ENCODE measurements around the gene ERCC4.

The ERCC4 gene

DNA sequence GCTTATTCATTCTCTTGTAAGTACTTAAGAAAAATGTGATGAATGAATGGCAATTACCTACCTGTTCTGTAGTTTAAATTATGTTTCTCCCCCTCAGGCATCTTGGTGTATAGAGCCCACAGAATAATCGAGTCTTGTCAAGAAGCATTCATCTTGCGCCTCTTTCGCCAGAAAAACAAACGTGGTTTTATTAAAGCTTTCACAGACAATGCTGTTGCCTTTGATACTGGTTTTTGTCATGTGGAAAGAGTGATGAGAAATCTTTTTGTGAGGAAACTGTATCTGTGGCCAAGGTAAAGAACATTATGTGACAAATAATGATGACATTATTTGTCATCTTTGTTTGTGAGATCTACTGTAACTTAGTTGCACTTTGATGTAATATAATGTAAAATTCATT is 6.5 kb downstream of the ERCC4 start:
- TF ChIP-seq POLR2A (IDR thresholded peaks at IDR 0.05; ENCODE audit: extremely low read depth, insufficient read length) (no peak), MYC (IDR thresholded peaks at IDR 0.05; ENCODE audit: low read depth, low read length) (no peak)
- TF ChIP-seq, protein P1, sequence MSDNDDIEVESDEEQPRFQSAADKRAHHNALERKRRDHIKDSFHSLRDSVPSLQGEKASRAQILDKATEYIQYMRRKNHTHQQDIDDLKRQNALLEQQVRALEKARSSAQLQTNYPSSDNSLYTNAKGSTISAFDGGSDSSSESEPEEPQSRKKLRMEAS (IDR thresholded peaks at IDR 0.05; ENCODE audit: low read depth, low read length): no peak
- TF ChIP-seq, protein P2, sequence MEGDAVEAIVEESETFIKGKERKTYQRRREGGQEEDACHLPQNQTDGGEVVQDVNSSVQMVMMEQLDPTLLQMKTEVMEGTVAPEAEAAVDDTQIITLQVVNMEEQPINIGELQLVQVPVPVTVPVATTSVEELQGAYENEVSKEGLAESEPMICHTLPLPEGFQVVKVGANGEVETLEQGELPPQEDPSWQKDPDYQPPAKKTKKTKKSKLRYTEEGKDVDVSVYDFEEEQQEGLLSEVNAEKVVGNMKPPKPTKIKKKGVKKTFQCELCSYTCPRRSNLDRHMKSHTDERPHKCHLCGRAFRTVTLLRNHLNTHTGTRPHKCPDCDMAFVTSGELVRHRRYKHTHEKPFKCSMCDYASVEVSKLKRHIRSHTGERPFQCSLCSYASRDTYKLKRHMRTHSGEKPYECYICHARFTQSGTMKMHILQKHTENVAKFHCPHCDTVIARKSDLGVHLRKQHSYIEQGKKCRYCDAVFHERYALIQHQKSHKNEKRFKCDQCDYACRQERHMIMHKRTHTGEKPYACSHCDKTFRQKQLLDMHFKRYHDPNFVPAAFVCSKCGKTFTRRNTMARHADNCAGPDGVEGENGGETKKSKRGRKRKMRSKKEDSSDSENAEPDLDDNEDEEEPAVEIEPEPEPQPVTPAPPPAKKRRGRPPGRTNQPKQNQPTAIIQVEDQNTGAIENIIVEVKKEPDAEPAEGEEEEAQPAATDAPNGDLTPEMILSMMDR (IDR thresholded peaks at IDR 0.05; ENCODE audit: low read depth, low read length): no peak
- H3K4me3 ChIP-seq (ENCODE audit: low read depth, low read length): no peak overlapping the region
- DNase-seq (ENCODE audit: low read depth): no peak

DNA sequence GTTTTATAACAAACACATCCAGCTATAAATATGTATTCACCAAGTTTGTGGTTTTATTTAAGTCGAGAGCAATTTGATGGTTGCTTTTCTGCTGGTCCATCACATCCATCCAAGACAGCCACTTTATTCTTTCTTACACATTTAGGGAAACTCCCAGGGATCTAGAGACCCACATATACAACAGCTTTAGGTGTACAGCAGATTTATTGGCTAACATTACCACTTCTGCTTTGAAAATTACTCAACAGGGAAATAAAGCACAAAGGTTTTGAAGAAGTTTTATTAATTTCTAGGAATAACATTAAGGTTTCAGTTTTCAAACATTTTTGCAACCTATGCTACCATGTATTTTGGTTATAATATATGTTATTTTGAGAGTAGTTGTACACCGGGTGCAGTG is 6.9 kb downstream of the ERCC4 start:
- H3K4me3 ChIP-seq (ENCODE audit: low read depth, low read length): no peak overlapping the region
- no peak for DNase-seq (ENCODE audit: low read depth)
- TF ChIP-seq, protein P1 (IDR thresholded peaks at IDR 0.05; ENCODE audit: low read depth, low read length): no peak
- no peak for TF ChIP-seq POLR2A (IDR thresholded peaks at IDR 0.05; ENCODE audit: extremely low read depth, insufficient read length)
- no peak for TF ChIP-seq MYC (IDR thresholded peaks at IDR 0.05; ENCODE audit: low read depth, low read length)
- TF ChIP-seq, protein P2 (IDR thresholded peaks at IDR 0.05; ENCODE audit: low read depth, low read length): no peak

DNA sequence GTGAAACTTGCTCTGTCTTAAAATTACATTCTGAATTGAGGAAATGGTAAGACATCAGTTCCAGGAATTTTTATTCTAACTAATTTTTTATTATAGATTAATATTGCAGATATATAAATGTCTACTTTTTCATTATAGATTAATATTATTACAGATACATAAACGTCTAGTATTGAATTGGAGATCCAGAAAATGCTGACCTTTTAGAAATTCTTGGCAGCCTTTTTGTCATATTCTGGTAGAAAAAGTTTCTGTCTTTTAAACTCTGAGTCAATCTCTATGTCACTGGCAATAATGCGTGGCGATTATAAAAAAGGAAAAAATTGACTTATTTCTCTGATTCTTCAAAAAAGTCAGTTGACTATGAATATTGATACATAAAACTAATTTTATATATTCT is 8.7 kb downstream of the ERCC4 start:
- H3K4me3 ChIP-seq (ENCODE audit: low read depth, low read length): no peak overlapping the region
- no peak for DNase-seq (ENCODE audit: low read depth)

DNA sequence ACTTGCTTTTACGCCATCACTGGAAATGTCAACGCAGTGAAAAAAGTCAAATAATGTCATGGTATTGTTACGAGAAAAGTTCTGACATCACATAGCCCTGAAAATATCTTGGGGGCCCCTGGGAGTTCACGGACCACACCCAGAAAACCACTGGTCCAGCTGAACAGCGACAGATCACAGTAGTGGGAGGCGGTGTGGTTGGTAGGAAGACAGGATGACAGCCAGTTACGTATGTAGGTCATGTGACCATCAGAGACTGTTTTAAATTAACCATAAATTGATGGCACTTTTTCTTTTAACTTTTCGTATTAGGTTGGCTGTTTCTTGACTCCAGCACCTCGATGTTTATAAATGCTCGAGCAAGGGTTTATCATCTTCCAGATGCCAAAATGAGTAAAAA is 11.9 kb downstream of the ERCC4 start:
- TF ChIP-seq, protein P1 (IDR thresholded peaks at IDR 0.05; ENCODE audit: low read depth, low read length): no peak
- TF ChIP-seq MYC (IDR thresholded peaks at IDR 0.05; ENCODE audit: low read depth, low read length) (no peak), POLR2A (IDR thresholded peaks at IDR 0.05; ENCODE audit: extremely low read depth, insufficient read length) (no peak)
- TF ChIP-seq, protein P2 (IDR thresholded peaks at IDR 0.05; ENCODE audit: low read depth, low read length): no peak
- no peak overlapping the region for H3K4me3 ChIP-seq (ENCODE audit: low read depth, low read length)

More for the DNA sequence above, 8.7 kb downstream of the ERCC4 start:
- TF ChIP-seq, protein P2 (IDR thresholded peaks at IDR 0.05; ENCODE audit: low read depth, low read length): no peak
- TF ChIP-seq, protein P1 (IDR thresholded peaks at IDR 0.05; ENCODE audit: low read depth, low read length): no peak
- TF ChIP-seq MYC (IDR thresholded peaks at IDR 0.05; ENCODE audit: low read depth, low read length) (no peak), POLR2A (IDR thresholded peaks at IDR 0.05; ENCODE audit: extremely low read depth, insufficient read length) (no peak)

DNA sequence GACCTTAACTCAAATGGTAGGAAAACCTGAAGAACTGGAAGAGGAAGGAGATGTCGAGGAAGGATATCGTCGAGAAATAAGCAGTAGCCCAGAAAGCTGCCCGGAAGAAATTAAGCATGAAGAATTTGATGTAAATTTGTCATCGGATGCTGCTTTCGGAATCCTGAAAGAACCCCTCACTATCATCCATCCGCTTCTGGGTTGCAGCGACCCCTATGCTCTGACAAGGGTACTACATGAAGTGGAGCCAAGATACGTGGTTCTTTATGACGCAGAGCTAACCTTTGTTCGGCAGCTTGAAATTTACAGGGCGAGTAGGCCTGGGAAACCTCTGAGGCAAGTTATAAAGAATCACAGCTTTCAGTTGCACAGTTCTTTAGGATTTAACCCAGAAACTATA is 15.5 kb downstream of the ERCC4 start:
- peak; percentile 11 for DNase-seq (ENCODE audit: low read depth)
- H3K4me3 ChIP-seq (ENCODE audit: low read depth, low read length): no peak overlapping the region
- no peak for TF ChIP-seq MYC (IDR thresholded peaks at IDR 0.05; ENCODE audit: low read depth, low read length)
- no peak for TF ChIP-seq POLR2A (IDR thresholded peaks at IDR 0.05; ENCODE audit: extremely low read depth, insufficient read length)
- TF ChIP-seq, protein P1 (IDR thresholded peaks at IDR 0.05; ENCODE audit: low read depth, low read length): no peak
- TF ChIP-seq, protein P2 (IDR thresholded peaks at IDR 0.05; ENCODE audit: low read depth, low read length): peak; percentile 44

More for the DNA sequence above, 11.9 kb downstream of the ERCC4 start:
- no peak for DNase-seq (ENCODE audit: low read depth)
